NCI-H446 (cell line): ENCODE measurements around the gene SSH2.

Source experiments
- DNase-seq, 2 experiments: peaks; one replicate each; lab custom pipeline; 2025; lab: John Stamatoyannopoulos, UW

SSH2 gene

GRCh38 chr17:29589524-29590410 lies 340.3 kb downstream of the SSH2 start, which contains the start of gene GIT1:
TSS of gene GIT1 (minus strand) at chr17:29589648. CDS start at chr17:29589378, 270 bp downstream.
- peak; percentile 29 to 86 for DNase-seq

DNA sequence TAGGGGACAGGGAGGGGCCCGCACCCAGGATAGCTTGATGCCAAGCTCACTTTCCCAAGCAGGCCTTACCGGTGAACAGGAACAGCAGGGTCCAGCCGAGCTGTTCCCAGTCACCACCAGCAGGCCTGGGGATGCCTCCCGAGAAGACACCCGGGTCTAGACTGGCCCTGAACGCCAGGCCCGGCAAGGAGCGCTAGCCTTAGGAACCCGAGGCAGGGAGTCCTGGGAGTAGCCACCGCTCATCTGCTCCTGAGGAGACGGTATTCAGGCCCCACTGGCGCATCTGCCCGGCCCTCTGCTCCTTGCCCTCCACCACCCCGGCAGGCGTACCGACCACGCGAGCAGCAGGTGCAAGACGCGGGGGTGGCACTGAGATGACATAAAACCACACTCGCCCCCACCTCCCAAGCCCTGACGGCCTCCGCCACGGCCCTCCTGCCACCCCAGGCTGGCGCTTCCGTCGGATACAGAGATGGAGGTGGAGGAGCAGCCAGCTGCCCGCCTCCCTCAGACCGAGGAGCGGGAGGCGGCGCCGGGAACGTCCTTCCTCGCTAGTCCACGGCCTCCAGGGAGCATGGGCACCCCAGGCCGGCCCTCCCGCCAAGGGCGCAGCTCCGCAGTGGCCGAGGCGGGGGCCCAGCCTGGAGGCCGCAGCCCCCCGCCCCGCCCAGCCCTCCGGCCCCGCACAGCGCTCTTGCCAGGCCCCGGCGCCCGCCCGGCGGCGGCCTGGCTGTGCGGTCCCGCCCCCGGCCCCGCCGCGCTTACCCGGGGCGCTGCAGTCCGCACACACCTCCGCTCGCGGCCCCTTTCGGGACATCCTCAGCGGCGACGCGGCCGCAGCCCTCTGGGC lies 341.2 kb downstream of the SSH2 start:
- no peak for DNase-seq

- DNase-seq = no peak
Observed at GRCh38 chr17:29588017-29588561, 341.9 kb downstream of the SSH2 start.

- DNase-seq = no peak
Observed at GRCh38 chr17:29587591-29587990, 342.4 kb downstream of the SSH2 start.

DNA sequence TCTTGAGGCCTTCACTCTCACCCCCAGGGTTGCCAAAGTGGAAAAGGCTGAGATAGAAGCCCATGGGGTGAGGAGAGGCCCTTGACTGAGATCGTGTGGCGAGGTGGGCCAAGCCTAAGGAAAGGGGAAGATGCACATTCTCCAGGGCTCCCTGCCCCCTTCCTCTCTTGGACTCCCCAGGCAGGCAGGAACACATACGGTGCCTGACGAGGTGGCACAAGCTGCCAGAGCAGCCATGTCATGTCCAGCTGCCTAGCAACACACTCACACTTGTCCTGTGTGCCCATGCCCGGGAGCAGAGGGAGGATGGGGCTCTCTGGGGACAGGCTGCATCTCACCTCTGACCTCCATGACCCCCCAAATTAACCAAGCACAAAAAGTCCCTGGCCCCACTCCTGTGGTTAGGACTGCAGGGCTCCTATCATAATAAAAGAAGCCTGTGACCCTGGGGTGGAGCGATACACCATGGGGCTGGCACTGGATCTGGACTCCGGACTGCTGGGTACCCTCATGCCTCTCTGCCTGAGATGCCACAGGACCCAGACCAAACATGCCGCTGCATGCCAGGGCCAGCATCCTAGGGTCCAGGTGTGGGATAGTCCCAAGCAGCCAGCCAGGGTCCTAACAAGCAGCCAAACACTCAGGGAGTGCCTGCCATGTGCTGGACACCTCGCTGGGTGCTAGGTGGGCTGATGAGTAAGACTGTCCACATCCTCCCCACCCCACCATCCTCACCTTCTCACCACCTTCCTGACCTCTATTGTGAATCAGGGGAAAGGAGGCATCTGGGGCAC lies 343.2 kb downstream of the SSH2 start:
- DNase-seq = no peak

DNA sequence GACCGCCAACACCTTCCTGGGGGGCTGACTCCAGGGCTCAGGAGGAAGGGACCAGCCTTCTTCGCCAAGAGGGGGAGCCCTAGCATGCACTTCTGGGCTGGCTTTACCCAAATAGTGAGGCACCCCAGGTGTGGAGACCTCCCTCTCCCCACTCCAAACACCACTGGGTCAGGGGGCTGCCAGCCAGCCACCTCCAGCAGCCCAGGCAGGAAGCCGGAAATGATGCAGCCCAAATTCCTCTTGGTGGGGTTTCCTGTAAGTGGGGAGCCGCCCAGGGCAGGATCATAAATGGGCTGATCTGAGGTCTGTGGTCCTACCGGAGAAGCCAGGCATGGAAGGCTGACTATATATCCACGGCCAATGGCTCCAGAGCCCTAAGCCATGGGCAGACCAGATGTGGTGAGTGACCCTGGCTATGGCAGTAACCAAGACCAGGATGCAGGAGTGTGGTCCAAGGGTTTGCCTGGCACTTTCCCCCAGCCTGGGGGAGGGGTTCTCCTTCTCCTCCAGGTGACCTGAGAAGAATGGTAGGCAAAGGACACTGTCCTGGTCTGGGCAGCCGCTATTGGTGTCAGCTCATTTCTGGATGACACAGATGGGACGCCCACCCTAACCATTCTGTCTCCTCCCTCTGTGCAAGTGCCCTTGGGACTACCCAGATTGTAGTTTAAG lies 344.8 kb downstream of the SSH2 start:
- no peak for DNase-seq

GRCh38 chr17:29584452-29585079 lies 345.5 kb downstream of the SSH2 start:
- no peak for DNase-seq

DNA sequence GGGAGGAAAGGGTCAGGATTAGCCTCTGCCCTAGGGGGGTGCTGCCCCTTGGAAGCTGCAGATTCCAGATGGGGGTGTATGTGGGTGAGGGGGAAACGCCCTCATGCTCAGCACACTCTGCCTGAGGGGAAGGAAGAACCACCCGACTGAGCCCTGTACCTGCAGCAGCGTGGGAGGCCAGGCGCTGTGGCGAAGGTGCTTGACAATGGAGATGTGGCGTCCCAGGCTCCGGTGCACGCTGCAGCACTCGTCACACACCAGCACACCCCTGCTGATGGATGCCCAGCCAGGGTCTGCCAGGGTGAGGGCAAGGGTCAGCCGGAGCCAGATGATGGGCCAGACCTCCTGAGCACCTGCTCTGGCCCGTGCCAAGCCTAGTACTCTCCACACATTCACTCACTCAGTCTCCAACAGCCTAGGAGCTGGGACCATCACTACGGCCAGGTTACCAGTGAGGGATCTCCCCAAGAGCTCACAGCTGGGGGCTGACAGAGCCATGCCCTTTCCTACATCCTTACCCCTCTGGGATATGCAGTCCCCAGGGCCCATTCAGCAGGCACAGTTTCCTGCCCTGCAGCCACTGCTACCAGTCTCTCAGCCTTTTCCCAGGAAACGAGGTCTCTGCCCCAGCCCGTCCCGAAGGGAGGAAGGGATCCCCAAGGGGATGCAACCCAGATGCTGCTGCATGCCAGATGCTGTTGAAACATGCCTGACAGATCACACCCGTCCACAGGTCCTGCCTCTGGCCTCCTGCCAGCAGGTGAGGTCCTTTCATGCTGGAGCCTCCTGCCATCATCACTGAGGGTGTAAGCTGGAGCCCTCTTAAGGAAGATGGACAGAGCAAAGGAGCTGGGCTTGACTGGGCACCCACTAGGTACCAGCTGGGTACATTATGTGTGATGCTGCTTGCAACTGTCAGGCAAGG lies 346.4 kb downstream of the SSH2 start:
- DNase-seq = no peak

- peak; percentile 64 to 87 for DNase-seq
Observed at GRCh38 chr17:29582772-29583171, 347.3 kb downstream of the SSH2 start.

GRCh38 chr17:29582254-29582765 lies 347.7 kb downstream of the SSH2 start:
- DNase-seq = peak in 1 of 2 experiments; percentile 73

GRCh38 chr17:29581583-29582253 lies 348.3 kb downstream of the SSH2 start:
- DNase-seq = no peak

GRCh38 chr17:29579866-29580771 lies 349.9 kb downstream of the SSH2 start:
- DNase-seq = peak; percentile 50 to 79

DNA sequence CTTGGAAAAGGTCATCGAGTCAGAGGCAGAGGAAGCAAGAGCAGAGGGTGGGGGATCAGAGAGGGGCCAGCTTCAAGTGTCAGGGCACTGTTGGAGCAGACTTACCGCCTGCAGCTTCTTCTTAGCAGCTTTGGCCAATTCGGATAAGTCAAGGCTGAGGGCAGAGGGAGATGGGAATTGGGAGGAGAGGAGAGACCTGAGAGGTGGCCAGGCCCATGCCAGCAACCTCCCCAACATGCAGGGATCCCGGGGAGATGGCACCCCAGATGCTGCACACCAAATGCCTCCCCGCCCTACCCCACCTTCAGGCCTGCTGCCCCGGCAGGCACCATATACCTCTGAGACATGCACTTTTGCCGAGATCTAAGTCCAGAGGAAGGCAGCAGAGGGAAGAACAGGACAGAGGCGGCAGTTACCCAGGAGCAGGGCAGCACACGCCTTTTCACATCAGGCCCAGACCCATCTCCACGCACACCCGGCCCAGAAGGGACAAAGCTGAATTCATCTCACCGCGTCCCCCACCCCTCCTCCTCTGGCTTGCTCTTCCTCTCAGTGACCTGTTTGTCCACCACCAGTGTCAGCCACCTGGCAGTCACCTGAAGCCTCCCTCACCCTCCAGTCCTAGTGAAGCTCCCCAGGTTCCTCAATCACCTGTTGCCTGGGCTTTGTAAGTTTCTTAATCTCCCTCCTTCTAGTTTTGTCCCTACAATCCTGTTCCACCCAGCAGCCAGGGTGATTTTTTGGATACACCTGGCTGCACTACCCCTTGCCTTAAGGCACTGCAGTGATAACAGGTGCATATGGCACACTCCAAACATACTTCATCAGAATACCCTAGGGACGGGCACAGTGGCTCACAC lies 351.2 kb downstream of the SSH2 start:
- no peak for DNase-seq

DNA sequence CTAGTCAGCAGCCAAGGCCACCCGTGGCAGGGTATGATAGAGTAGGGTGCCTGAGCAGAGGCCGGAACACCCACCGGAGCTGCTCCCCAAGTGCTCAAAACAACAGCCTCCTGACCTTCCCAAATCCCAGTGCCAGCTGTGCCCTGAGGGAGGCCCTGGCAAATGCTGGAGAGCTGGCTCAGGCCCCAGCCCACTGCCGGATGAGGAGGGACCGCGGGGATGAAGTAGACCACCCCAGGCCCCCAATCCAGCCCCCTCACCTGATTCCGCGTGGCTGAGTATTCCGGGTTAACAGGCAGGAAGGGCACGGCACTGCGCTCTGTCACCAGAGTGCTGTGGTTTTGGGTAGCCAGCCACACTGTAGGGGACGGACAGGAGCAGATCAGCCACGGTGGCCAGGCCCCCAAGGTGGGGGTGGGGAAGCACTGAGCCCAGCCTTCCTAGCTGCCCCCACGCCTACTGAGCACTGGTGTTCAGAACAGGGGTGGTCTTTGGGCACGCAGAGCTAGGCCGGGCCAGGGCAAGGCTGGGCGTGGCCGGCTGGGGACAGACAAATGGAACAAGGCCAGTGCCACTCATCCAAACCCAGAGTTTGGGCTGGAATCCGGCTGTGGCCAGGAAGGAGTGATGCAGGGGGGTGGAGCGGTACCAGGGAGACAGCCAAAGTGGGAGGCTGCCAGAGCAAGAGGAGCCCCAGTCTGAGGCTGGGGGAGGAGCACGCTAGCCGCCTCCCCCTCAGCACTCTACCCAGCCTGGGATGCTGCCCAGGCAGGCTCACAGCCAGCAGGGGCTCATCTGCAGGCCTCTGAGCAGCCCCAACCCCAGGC lies 352.4 kb downstream of the SSH2 start:
- no peak for DNase-seq

- no peak for DNase-seq
Observed at GRCh38 chr17:29577001-29577370, 353.0 kb downstream of the SSH2 start.
